T47D (cell line): ENCODE measurements around the gene DDX28.
"Not testable (repeated sequence)": the region's sequence is repeated elsewhere in the genome, so short reads cannot be mapped to it uniquely, and the experiment has no call there.

Source experiments
- DNase-seq, 2 experiments: peaks; one replicate each; pipeline versions ENCODE4 v3.0.0 to v3.0.0-alpha.2; 2011 to 2012; ENCODE audit warnings: low read depth in 1 of 2, low spot score in 1 of 2
- JUND ChIP-seq: IDR thresholded peaks from 2 replicates; pipeline ENCODE4 v1.6.1; 2012; ENCODE audit warnings: low read depth
- in situ Hi-C: cut with HindIII; loops from 2 replicates; pipeline ENCODE4 v1.10.0; 2016; ENCODE audit warnings: low sequenced_read_pairs, low pct_unique_long_range_greater_than_20kb

The DDX28 gene

GRCh38 chr16:67996666-67997065 lies 26.4 kb downstream of the DDX28 start:
- no peak for TF ChIP-seq JUND
- in situ Hi-C loops = no loop called here
- no peak for DNase-seq

- in situ Hi-C loops = no loop called here
- DNase-seq = no peak
- no peak for TF ChIP-seq JUND
These were observed 27.6 kb downstream of the DDX28 start for GRCh38 chr16:67995423-67995822.

GRCh38 chr16:67994040-67994408 lies 29.0 kb downstream of the DDX28 start:
- DNase-seq, in situ Hi-C loops: not testable (repeated sequence)

GRCh38 chr16:67993207-67994039 lies 29.6 kb downstream of the DDX28 start:
- no peak for TF ChIP-seq JUND
- in situ Hi-C loops = no loop called here
- peak; percentile 74 to 77 for DNase-seq

- TF ChIP-seq JUND = no peak
- in situ Hi-C loops = no loop called here
- no peak for DNase-seq
These were observed 30.3 kb downstream of the DDX28 start for GRCh38 chr16:67992661-67993206.

- no peak for TF ChIP-seq JUND
- in situ Hi-C loops = no loop called here
- no peak for DNase-seq
These were observed 33.0 kb downstream of the DDX28 start for GRCh38 chr16:67990018-67990386.

- no peak for DNase-seq
- no peak for TF ChIP-seq JUND
- in situ Hi-C loops = no loop called here
These were observed 33.6 kb downstream of the DDX28 start for GRCh38 chr16:67989322-67990017.

- in situ Hi-C loops = no loop called here
- no peak for TF ChIP-seq JUND
- DNase-seq = no peak
These were observed 34.4 kb downstream of the DDX28 start for GRCh38 chr16:67988675-67989074.

- no peak for DNase-seq
- in situ Hi-C loops = no loop called here
- TF ChIP-seq JUND = no peak
These were observed 35.4 kb downstream of the DDX28 start for GRCh38 chr16:67987460-67988160.

GRCh38 chr16:67986949-67987348 lies 36.1 kb downstream of the DDX28 start:
- in situ Hi-C loops = no loop called here
- no peak for DNase-seq
- no peak for TF ChIP-seq JUND

- in situ Hi-C loops = no loop called here
- DNase-seq = no peak
- no peak for TF ChIP-seq JUND
These were observed 40.9 kb downstream of the DDX28 start for GRCh38 chr16:67982011-67982696.

- in situ Hi-C loops = no loop called here
- TF ChIP-seq JUND = no peak
These were observed 42.9 kb downstream of the DDX28 start, which contains the start of gene DPEP3 for GRCh38 chr16:67979955-67980678. Gene DPEP3 (minus strand): TSS chr16:67980499. CDS start chr16:67980380, 119 bp downstream.

More at GRCh38 chr16:67979955-67980678, 42.9 kb downstream of the DDX28 start, which contains the start of gene DPEP3:
- DNase-seq = no peak
